ENCODE data around the gene RSF1. TPM values are rescaled to one million over a fixed set of nuclear protein-coding genes. Genes with fewer than 3 reads are reported as not detected.

RSF1 gene
- polyA plus RNA-seq, 1 donor (not counting 4 experiments of a cell fraction or from before 2014, with no cell fraction given) = 20.9 TPM

GRCh38 chr11:77821349-77821851, 878 bp upstream of the RSF1 start:
- H3K4me2 ChIP-seq (ENCODE audit: control insufficient read depth, extremely low read depth, insufficient read depth, low read depth, low read length) = peak overlapping the region; percentile 98
- no peaks in the 10 kb centered on the region for H3K27me3 ChIP-seq (ENCODE audit: control insufficient read depth, extremely low read depth, insufficient read depth, low read length)
- no peaks in the 10 kb centered on the region for H3K36me3 ChIP-seq (ENCODE audit: control insufficient read depth in 2 of 2, extremely low read depth in 1 of 2, insufficient read depth in 2 of 2, low read length in 2 of 2)
- TF ChIP-seq CTCF (optimal IDR thresholded peaks at IDR 0.05 in 1 of 3, IDR thresholded peaks at IDR 0.05 in 1 of 3, conservative IDR thresholded peaks at IDR 0.05 in 1 of 3; ENCODE audit: extremely low read depth in 1 of 3, insufficient read depth in 2 of 3, low read length in 3 of 3) (no peak), EZH2 (IDR thresholded peaks at IDR 0.05; ENCODE audit: low read length) (no peak)
- no peak for FAIRE-seq
- no peaks in the 10 kb centered on the region for H3K9me3 ChIP-seq (ENCODE audit: control insufficient read depth, low read depth, low read length)
- DNase-seq (ENCODE audit: low read depth, low spot score) = no peak
- H3K9ac ChIP-seq (ENCODE audit: control insufficient read depth, extremely low read depth, insufficient read depth, low read length) = peak overlapping the region; percentile 88
- H3K9me1 ChIP-seq (ENCODE audit: control insufficient read depth, extremely low read depth, insufficient read depth, low read length) = no peaks in the 10 kb centered on the region
- dilution Hi-C loops (cut with MboI; ENCODE audit: extremely low pct_ligation_motif_present, low sequenced_read_pairs) = no loop called here
- peaks cover 11% of the 10 kb centered on the region for H3K4me1 ChIP-seq (ENCODE audit: control insufficient read depth, extremely low read depth, insufficient read depth, low read length)
- peak overlapping the region; percentile 65 for H3K27ac ChIP-seq (ENCODE audit: control insufficient read depth, insufficient read depth, low read length)
- peaks cover 37% of the 10 kb centered on the region for H3K79me2 ChIP-seq (ENCODE audit: control insufficient read depth, insufficient read depth, low read length)
- H3K4me3 ChIP-seq (ENCODE audit: control insufficient read depth in 2 of 3, extremely low read depth in 1 of 3, insufficient read depth in 2 of 3, low read depth in 1 of 3, low read length in 3 of 3) = peak overlapping the region; percentile 89 to 100 (median 97)
- H2AFZ ChIP-seq (ENCODE audit: control insufficient read depth, low read length) = peak overlapping the region; percentile 99
- H4K20me1 ChIP-seq (ENCODE audit: control insufficient read depth, extremely low read depth, insufficient read depth, low read length) = peaks cover 3% of the 10 kb centered on the region

GRCh38 chr11:77819921-77820564, 479 bp downstream of the RSF1 start:
- H3K9me1 ChIP-seq (ENCODE audit: control insufficient read depth, extremely low read depth, insufficient read depth, low read length) = no peaks in the 10 kb centered on the region
- H4K20me1 ChIP-seq (ENCODE audit: control insufficient read depth, extremely low read depth, insufficient read depth, low read length) = peaks cover 3% of the 10 kb centered on the region
- H3K36me3 ChIP-seq (ENCODE audit: control insufficient read depth in 2 of 2, extremely low read depth in 1 of 2, insufficient read depth in 2 of 2, low read length in 2 of 2) = no peaks in the 10 kb centered on the region
- dilution Hi-C loops (cut with MboI; ENCODE audit: extremely low pct_ligation_motif_present, low sequenced_read_pairs) = no loop called here
- peak overlapping the region; percentile 80 for H2AFZ ChIP-seq (ENCODE audit: control insufficient read depth, low read length)
- no peaks in the 10 kb centered on the region for H3K9me3 ChIP-seq (ENCODE audit: control insufficient read depth, low read depth, low read length)
- no peak for DNase-seq (ENCODE audit: low read depth, low spot score)
- no peaks in the 10 kb centered on the region for H3K27me3 ChIP-seq (ENCODE audit: control insufficient read depth, extremely low read depth, insufficient read depth, low read length)
- H3K4me2 ChIP-seq (ENCODE audit: control insufficient read depth, extremely low read depth, insufficient read depth, low read depth, low read length) = peak overlapping the region; percentile 81
- no peak for FAIRE-seq
- H3K27ac ChIP-seq (ENCODE audit: control insufficient read depth, insufficient read depth, low read length) = peak overlapping the region; percentile 78
- peak overlapping the region; percentile 73 to 100 (median 89) for H3K4me3 ChIP-seq (ENCODE audit: control insufficient read depth in 2 of 3, extremely low read depth in 1 of 3, insufficient read depth in 2 of 3, low read depth in 1 of 3, low read length in 3 of 3)
- peaks cover 11% of the 10 kb centered on the region for H3K4me1 ChIP-seq (ENCODE audit: control insufficient read depth, extremely low read depth, insufficient read depth, low read length)
- peak overlapping the region; percentile 85 for H3K9ac ChIP-seq (ENCODE audit: control insufficient read depth, extremely low read depth, insufficient read depth, low read length)
- H3K79me2 ChIP-seq (ENCODE audit: control insufficient read depth, insufficient read depth, low read length) = peaks cover 50% of the 10 kb centered on the region
- TF ChIP-seq EZH2 (IDR thresholded peaks at IDR 0.05; ENCODE audit: low read length) = no peak
- no peak for TF ChIP-seq CTCF (optimal IDR thresholded peaks at IDR 0.05 in 1 of 3, IDR thresholded peaks at IDR 0.05 in 1 of 3, conservative IDR thresholded peaks at IDR 0.05 in 1 of 3; ENCODE audit: extremely low read depth in 1 of 3, insufficient read depth in 2 of 3, low read length in 3 of 3)
